HepG2 (cell line): Measurements from ENCODE around the gene PRR29. TPM values are rescaled to one million over a fixed set of nuclear protein-coding genes. Genes with fewer than 3 reads are reported as not detected.

Experiments used
- ATF2 ChIP-seq: sonication (generic); formaldehyde crosslinking; IDR thresholded peaks from 2 replicates; pipeline ENCODE4 v1.4.0; 2020; ENCODE audit warnings: missing genetic modification reagents
- GABPA ChIP-seq, 2 experiments: IDR thresholded peaks; 2 replicates each; pipeline ENCODE4 v1.6.1; 2011 to 2016; ENCODE audit warnings: low read depth in 2 of 2, low read length in 1 of 2, missing biosample characterization in 1 of 2, missing genetic modification characterization in 1 of 2
- HDAC2 ChIP-seq: sonication (generic); formaldehyde crosslinking; IDR thresholded peaks from 2 replicates; pipeline ENCODE4 v1.4.0; 2020; ENCODE audit warnings: missing genetic modification reagents
- KLF15 ChIP-seq: sonication (generic); formaldehyde crosslinking; IDR thresholded peaks from 2 replicates; pipeline ENCODE4 v1.8.1; 2023; ENCODE audit warnings: borderline replicate concordance, mild to moderate bottlenecking, inconsistent platforms, missing genetic modification reagents, mixed read lengths
- KLF6 ChIP-seq: IDR thresholded peaks from 2 replicates; pipeline ENCODE4 v1.8.0; 2016; ENCODE audit warnings: missing biosample characterization, missing genetic modification reagents
- MAFK ChIP-seq, 2 experiments: IDR thresholded peaks in 1 of 2; conservative IDR thresholded peaks in 1 of 2; 2 replicates each; pipeline ENCODE4 v1.6.1; 2011; ENCODE audit warnings: improper control_type of control experiment in 2 of 2, low read length in 2 of 2
- NAIF1 ChIP-seq: sonication (generic); formaldehyde crosslinking; IDR thresholded peaks from 2 replicates; pipeline ENCODE4 v1.5.0; 2020; ENCODE audit warnings: mild to moderate bottlenecking, missing genetic modification reagents, borderline replicate concordance
- SETDB1 ChIP-seq: sonication (generic); formaldehyde crosslinking; IDR thresholded peaks from 2 replicates; pipeline ENCODE4 v1.5.1; 2020; ENCODE audit warnings: missing genetic modification reagents, mild to moderate bottlenecking, borderline replicate concordance
- SIN3A ChIP-seq: IDR thresholded peaks from 2 replicates; pipeline ENCODE4 v1.6.1; 2011; ENCODE audit warnings: low read depth, mild to moderate bottlenecking, control low read depth, low read length, borderline replicate concordance
- SKIL ChIP-seq: sonication (generic); formaldehyde crosslinking; IDR thresholded peaks from 2 replicates; pipeline ENCODE4 v1.8.0; 2022; ENCODE audit warnings: missing genetic modification reagents, mild to moderate bottlenecking, moderate library complexity, borderline replicate concordance
- STAT5B ChIP-seq: sonication (generic); formaldehyde crosslinking; IDR thresholded peaks from 2 replicates; pipeline ENCODE4 v1.4.0; 2020; ENCODE audit warnings: missing genetic modification reagents
- USF2 ChIP-seq, 2 experiments: sonication (generic) in 1 of 2; formaldehyde crosslinking in 1 of 2; IDR thresholded peaks; 2 replicates each; pipeline versions ENCODE4 v1.5.1 to v1.6.1; 2011 to 2020; ENCODE audit warnings: borderline replicate concordance in 1 of 2, low read depth in 1 of 2, low read length in 1 of 2, mild to moderate bottlenecking in 1 of 2, missing genetic modification reagents in 1 of 2, moderate library complexity in 1 of 2
- YY1 ChIP-seq: IDR thresholded peaks from 2 replicates; pipeline ENCODE4 v1.6.1; 2011; ENCODE audit warnings: low read length, low read depth, moderate library complexity, mild to moderate bottlenecking; ENCODE audit not compliant: insufficient read depth, insufficient replicate concordance
- ZBTB8A ChIP-seq: sonication (generic); formaldehyde crosslinking; IDR thresholded peaks from 2 replicates; pipeline ENCODE4 v1.4.0; 2020; ENCODE audit warnings: mild to moderate bottlenecking, low read depth, missing genetic modification reagents, borderline replicate concordance
- ZNF430 ChIP-seq: sonication (generic); formaldehyde crosslinking; IDR thresholded peaks from 2 replicates; pipeline ENCODE4 v1.9.0; 2021; ENCODE audit warnings: mild to moderate bottlenecking, missing genetic modification reagents
- ZSCAN9 ChIP-seq: IDR thresholded peaks from 2 replicates; pipeline ENCODE4 v1.6.1; 2016; ENCODE audit warnings: borderline replicate concordance
- polyA plus RNA-seq, 8 experiments: library from polyadenylated mRNA; depleted of rRNA in 3 of 8; stranded (reverse) in 7 of 8; unstranded in 1 of 8; fragments of >200 nt; fragmentation: Illumina TruSeq in 4 of 8; extraction: Trizol in 4 of 8; gene quantifications; 2 replicates each; pipeline versions ENCODE4 v1.2.1 to v1.2.3, GENCODE V29; 2011 to 2016; ENCODE audit warnings: low read depth in 4 of 8, missing spikeins in 1 of 8, mixed read lengths in 1 of 8; ENCODE audit not compliant: insufficient read depth in 1 of 8
- total RNA-seq, 5 experiments: library from RNA; depleted of rRNA; stranded (reverse); fragments of >200 nt; fragmentation: Illumina TruSeq; extraction: Trizol; gene quantifications; 2 replicates each; pipeline ENCODE4 v1.2.3, GENCODE V29; 2016; ENCODE audit warnings: low read depth in 1 of 5
- TF ChIP-seq, protein P1 (sequence below): sonication (generic); formaldehyde crosslinking; conservative IDR thresholded peaks from 2 replicates; pipeline ENCODE4 v1.4.0; 2020; ENCODE audit warnings: missing genetic modification reagents

Gene PRR29
- total and polyA plus RNA-seq, 2 of the 13 experiments (the other 11 are each of a cell fraction or from before 2014, with no cell fraction given), result 0.07 to 0.20 TPM

DNA sequence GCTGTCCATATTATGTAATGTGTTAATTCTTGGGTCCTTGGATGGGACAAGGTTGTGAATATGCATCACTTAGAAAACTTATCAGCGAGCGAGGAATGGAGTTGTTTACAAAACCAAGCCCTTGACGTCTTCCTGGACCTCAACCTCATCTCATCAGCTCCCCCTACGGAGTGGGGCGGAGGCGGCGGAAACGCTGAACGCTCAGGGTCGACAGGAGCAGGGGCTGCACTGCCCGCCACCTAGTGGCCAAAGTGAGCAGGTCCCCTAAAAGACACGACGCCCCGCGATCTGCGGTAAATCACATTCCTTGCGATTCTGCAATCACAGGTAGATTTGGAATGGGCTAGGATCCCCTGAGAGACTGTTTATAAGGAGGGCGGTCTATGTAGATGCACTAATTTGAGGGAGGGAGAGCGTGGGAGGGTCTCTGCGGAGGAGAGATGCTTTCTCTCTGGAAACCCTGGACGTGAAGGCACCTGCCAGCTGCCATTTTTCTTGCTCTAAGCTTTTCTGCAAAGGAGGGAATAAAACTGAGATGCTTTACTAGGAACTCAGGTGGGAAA is 27.7 kb downstream of the PRR29 start (continued):
- no peak for TF ChIP-seq SETDB1
- 0 out of 2 replicates have a peak, but pooled peaks have one; percentile 52 for TF ChIP-seq ZSCAN9 (CRISPR knock-in tag)
- no peak for TF ChIP-seq MAFK (conservative IDR thresholded peaks at IDR 0.05 in 1 of 2, IDR thresholded peaks at IDR 0.05 in 1 of 2; ENCODE audit: low read length in 2 of 2)
- TF ChIP-seq ZNF430 (CRISPR knock-in tag), result 0 out of 2 replicates have a peak, but pooled peaks have one; percentile 38
- TF ChIP-seq, protein P1, sequence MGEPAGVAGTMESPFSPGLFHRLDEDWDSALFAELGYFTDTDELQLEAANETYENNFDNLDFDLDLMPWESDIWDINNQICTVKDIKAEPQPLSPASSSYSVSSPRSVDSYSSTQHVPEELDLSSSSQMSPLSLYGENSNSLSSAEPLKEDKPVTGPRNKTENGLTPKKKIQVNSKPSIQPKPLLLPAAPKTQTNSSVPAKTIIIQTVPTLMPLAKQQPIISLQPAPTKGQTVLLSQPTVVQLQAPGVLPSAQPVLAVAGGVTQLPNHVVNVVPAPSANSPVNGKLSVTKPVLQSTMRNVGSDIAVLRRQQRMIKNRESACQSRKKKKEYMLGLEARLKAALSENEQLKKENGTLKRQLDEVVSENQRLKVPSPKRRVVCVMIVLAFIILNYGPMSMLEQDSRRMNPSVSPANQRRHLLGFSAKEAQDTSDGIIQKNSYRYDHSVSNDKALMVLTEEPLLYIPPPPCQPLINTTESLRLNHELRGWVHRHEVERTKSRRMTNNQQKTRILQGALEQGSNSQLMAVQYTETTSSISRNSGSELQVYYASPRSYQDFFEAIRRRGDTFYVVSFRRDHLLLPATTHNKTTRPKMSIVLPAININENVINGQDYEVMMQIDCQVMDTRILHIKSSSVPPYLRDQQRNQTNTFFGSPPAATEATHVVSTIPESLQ (CRISPR knock-in tag), result 0 out of 2 replicates have a peak, but pooled peaks have one; percentile 40
- no peak for TF ChIP-seq SKIL (CRISPR knock-in tag)
- peak; percentile 44 for TF ChIP-seq YY1
- 0 out of 2 replicates have a peak, but pooled peaks have one; percentile 49 for TF ChIP-seq KLF6 (CRISPR knock-in tag)
- TF ChIP-seq KLF15 (CRISPR knock-in tag), result no peak
- no peak for TF ChIP-seq ZBTB8A (CRISPR knock-in tag)
- TF ChIP-seq ATF2 (CRISPR knock-in tag), result peak; percentile 51
- TF ChIP-seq USF2 (IDR thresholded peaks at IDR 0.05; ENCODE audit: low read depth, low read length), result no peak
- TF ChIP-seq USF2 (CRISPR knock-in tag; IDR thresholded peaks at IDR 0.05; ENCODE audit: borderline replicate concordance), result no peak
- TF ChIP-seq NAIF1 (CRISPR knock-in tag), result no peak
- TF ChIP-seq GABPA (IDR thresholded peaks at IDR 0.05; ENCODE audit: low read depth, low read length), result no peak
- peak; percentile 49; the same call in 1 of the 2 replicates for TF ChIP-seq GABPA (CRISPR knock-in tag; IDR thresholded peaks at IDR 0.05; ENCODE audit: low read depth)
- no peak for TF ChIP-seq SIN3A
- TF ChIP-seq HDAC2 (CRISPR knock-in tag), result peak; percentile 88
- TF ChIP-seq STAT5B (CRISPR knock-in tag), result no peak
- TF ChIP-seq, all 625 proteins: peak for 165
